Measurements from ENCODE around the gene AMPH. TPM values are rescaled to one million over a fixed set of nuclear protein-coding genes. Genes with fewer than 3 reads are reported as not detected.

The AMPH gene
- total and polyA plus RNA-seq, 9 of the 15 experiments (the other 6 are each of a cell fraction or from before 2014, with no cell fraction given), result 0.03 to 0.35 TPM; not detected in 7

- BruUV-seq (replicated peaks), result no TSS peak
- H3K9ac ChIP-seq (ENCODE audit: insufficient read depth in 1 of 2, low read depth in 2 of 2, low read length in 2 of 2), result no peak overlapping the region
- in situ Hi-C loops (cut with MboI), result no loop called here
- no peaks in the 10 kb centered on the region for H3K4me1 ChIP-seq (replicated peaks in 1 of 2; ENCODE audit: control insufficient read depth in 2 of 2, insufficient read depth in 2 of 2, low read length in 2 of 2)
- H3K4me2 ChIP-seq (ENCODE audit: insufficient read depth, low read length), result no peak overlapping the region
- ATAC-seq, result no peak
- H2AFZ ChIP-seq (ENCODE audit: low read depth, low read length), result no peak overlapping the region
- TF ChIP-seq ZNF324 (CRISPR knock-in tag; IDR thresholded peaks at IDR 0.05), result no peak
- TF ChIP-seq XRCC3 (IDR thresholded peaks at IDR 0.05), result no peak
- TF ChIP-seq ZNF175 (CRISPR knock-in tag; IDR thresholded peaks at IDR 0.05; ENCODE audit: low read depth), result no peak
- TF ChIP-seq KDM1A (IDR thresholded peaks at IDR 0.05), result no peak
- TF ChIP-seq SNIP1 (IDR thresholded peaks at IDR 0.05; ENCODE audit: low read depth), result no peak
- no peak for TF ChIP-seq CBX1 (IDR thresholded peaks at IDR 0.05; ENCODE audit: low read depth)
- TF ChIP-seq POU5F1 (IDR thresholded peaks at IDR 0.05; ENCODE audit: borderline replicate concordance, low read depth, low read length, partially characterized antibody), result no peak
- TF ChIP-seq ZNF449 (CRISPR knock-in tag; IDR thresholded peaks at IDR 0.05), result no peak
- no peak for TF ChIP-seq ZNF134 (CRISPR knock-in tag; conservative IDR thresholded peaks at IDR 0.05)
- TF ChIP-seq KLF6 (CRISPR knock-in tag; IDR thresholded peaks at IDR 0.05; ENCODE audit: borderline replicate concordance), result no peak
- no peak for TF ChIP-seq SIN3A (IDR thresholded peaks at IDR 0.05; ENCODE audit: borderline replicate concordance in 2 of 2, control insufficient read depth in 1 of 2, low read depth in 2 of 2, low read length in 2 of 2)
- FAIRE-seq, result no peak
- no peak for DNase-seq (ENCODE audit: extremely low read depth in 1 of 4, low spot score in 3 of 4)
- H3K27me3 ChIP-seq (ENCODE audit: control insufficient read depth in 2 of 2, insufficient read depth in 2 of 2, low read length in 2 of 2), result peaks cover 0 to 7% of the 10 kb centered on the region in 2 experiments; a peak in 1 of 5 replicates
- no peaks in the 10 kb centered on the region for H3K9me1 ChIP-seq (ENCODE audit: control insufficient read depth, insufficient read depth, low read length)
- H4K20me1 ChIP-seq (replicated peaks; ENCODE audit: control insufficient read depth, insufficient read depth, low read length), result no peaks in the 10 kb centered on the region
- ChIA-PET CTCF (ENCODE audit: low intra/inter-chr PET ratio) (no interaction called here), POLR2A (interaction anchor here (0.6 kb wide), 1 partner anchor 24 kb away, joined by 3 read pairs; no protein-coding TSS in a partner anchor)
- no peak overlapping the region for H3K4me3 ChIP-seq
- no peak overlapping the region for H3K27ac ChIP-seq (ENCODE audit: extremely low read depth, low read depth, low read length)
- no peaks in the 10 kb centered on the region for H3K36me3 ChIP-seq (ENCODE audit: control insufficient read depth, insufficient read depth, low read length)
- 0% methylated on average over 1 of the region's 1 CpG for WGBS (ENCODE audit: insufficient coverage, low coverage, missing lambda C conversion rate)
- intact Hi-C loops (cut with micrococcal nuclease), result no loop called here
- H3K9me3 ChIP-seq (replicated peaks; ENCODE audit: control insufficient read depth, insufficient read depth, low read depth, low read length), result no peaks in the 10 kb centered on the region
- H3K79me2 ChIP-seq (ENCODE audit: control insufficient read depth, insufficient read depth, low read length), result no peaks in the 10 kb centered on the region
Observed at GRCh38 chr7:38452681-38453108, 178.5 kb downstream of the AMPH start.

Data from K562 (cell line).